Measurements from ENCODE around the gene GTF2H3. TPM values are rescaled to one million over a fixed set of nuclear protein-coding genes. Genes with fewer than 3 reads are reported as not detected.

Gene GTF2H3
- total and polyA plus RNA-seq, 10 of the 15 experiments (the other 5 are each of a cell fraction or from before 2014, with no cell fraction given): 20.6 to 62.9 (median 34.7) TPM

DNA sequence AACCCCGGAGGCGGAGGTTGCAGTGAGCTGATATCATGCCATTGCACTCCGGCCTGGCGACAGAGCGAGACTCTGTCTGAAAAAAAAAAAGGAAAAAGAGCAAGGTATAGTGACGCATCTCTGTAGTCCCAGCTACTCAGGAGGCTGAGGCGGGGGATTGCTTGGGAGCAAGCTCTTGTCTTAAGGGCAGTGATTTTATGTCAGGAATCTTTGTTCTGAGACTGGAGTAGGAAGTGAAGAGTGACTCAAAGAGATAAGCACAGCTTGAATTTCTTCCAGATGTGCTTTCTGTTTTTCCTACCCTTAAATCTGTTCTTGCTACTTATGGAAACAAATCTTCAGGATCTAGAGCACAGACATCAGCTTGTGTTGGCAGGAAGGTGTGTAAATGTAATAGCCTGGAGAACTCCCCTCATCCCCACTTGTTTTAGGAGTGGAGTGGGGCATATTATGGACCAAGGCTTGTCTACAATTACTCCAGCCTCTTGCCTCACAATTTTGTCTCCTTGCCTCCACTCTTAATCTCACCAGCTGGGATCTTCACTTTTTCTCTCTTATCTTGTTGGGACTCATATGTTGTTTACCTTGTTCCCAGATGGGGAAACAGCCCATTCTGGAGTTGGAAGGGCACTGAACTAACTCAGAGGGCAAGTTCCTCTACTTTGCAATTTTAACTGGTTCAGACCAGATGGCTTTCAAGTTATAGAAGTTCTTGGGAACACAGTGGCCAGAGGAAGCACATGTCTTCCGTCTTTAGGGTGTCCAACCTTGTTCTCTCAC lies 41.7 kb upstream of the GTF2H3 start:
- H3K27me3 ChIP-seq (replicated peaks in 1 of 2; ENCODE audit: control insufficient read depth in 2 of 2, insufficient read depth in 2 of 2, low read length in 1 of 2): no peaks in the 10 kb centered on the region
- no peak overlapping the region for H2AFZ ChIP-seq (ENCODE audit: control insufficient read depth, low read depth, low read length)
- no peaks in the 10 kb centered on the region; the same call in 1 of the 2 replicates for H4K20me1 ChIP-seq (ENCODE audit: control insufficient read depth, insufficient read depth)
- DNase-seq (ENCODE audit: low read depth, low spot score): no peak
- ChIA-PET POLR2A (interaction anchor here (0.5 kb wide), 1 partner anchor 120 kb away, joined by 3 read pairs; the partner anchor contains the start of gene ATP6V0A2), RAD21 (ENCODE audit: unreplicated experiment) (no interaction called here), SMC1A (ENCODE audit: uncharacterized antibody, unreplicated experiment) (interaction anchor here (0.6 to 1.5 kb wide), 3 partner anchors 251 to 786 kb away, joined by 3 to 5 read pairs (median 3); no protein-coding TSS in a partner anchor), CTCF (interaction anchor here (1.2 to 1.6 kb wide), 3 partner anchors 10 to 29 kb away, joined by 3 to 8 read pairs (median 4); no protein-coding TSS in a partner anchor)
- H3K9me3 ChIP-seq (replicated peaks; ENCODE audit: control insufficient read depth, insufficient read depth, low read length): no peaks in the 10 kb centered on the region
- H3K4me2 ChIP-seq (ENCODE audit: control insufficient read depth, insufficient read depth): no peak overlapping the region
- WGBS (ENCODE audit: insufficient coverage, insufficient replicate concordance, low lambda C conversion rate, missing lambda C conversion rate): 84% methylated on average over 6 of the region's 8 CpGs
- TF ChIP-seq NR2C2 (IDR thresholded peaks at IDR 0.05; ENCODE audit: borderline replicate concordance, control insufficient read depth, insufficient read length, low read depth): no peak
- TF ChIP-seq NR2C1 (IDR thresholded peaks at IDR 0.05): no peak
- TF ChIP-seq, protein P1, sequence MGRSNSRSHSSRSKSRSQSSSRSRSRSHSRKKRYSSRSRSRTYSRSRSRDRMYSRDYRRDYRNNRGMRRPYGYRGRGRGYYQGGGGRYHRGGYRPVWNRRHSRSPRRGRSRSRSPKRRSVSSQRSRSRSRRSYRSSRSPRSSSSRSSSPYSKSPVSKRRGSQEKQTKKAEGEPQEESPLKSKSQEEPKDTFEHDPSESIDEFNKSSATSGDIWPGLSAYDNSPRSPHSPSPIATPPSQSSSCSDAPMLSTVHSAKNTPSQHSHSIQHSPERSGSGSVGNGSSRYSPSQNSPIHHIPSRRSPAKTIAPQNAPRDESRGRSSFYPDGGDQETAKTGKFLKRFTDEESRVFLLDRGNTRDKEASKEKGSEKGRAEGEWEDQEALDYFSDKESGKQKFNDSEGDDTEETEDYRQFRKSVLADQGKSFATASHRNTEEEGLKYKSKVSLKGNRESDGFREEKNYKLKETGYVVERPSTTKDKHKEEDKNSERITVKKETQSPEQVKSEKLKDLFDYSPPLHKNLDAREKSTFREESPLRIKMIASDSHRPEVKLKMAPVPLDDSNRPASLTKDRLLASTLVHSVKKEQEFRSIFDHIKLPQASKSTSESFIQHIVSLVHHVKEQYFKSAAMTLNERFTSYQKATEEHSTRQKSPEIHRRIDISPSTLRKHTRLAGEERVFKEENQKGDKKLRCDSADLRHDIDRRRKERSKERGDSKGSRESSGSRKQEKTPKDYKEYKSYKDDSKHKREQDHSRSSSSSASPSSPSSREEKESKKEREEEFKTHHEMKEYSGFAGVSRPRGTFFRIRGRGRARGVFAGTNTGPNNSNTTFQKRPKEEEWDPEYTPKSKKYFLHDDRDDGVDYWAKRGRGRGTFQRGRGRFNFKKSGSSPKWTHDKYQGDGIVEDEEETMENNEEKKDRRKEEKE (IDR thresholded peaks at IDR 0.05): no peak
- no peak for TF ChIP-seq RBBP5 (conservative IDR thresholded peaks at IDR 0.05)
- TF ChIP-seq EED (IDR thresholded peaks at IDR 0.05; ENCODE audit: low read depth): no peak
- in situ Hi-C loops (cut with MboI) (no loop called here), intact Hi-C loops (cut with micrococcal nuclease; ENCODE audit: unreplicated experiment) (no loop called here)
- BruUV-seq (replicated peaks): no TSS peak
- peaks cover 3% of the 10 kb centered on the region; the same call in 1 of the 2 replicates for H3K4me1 ChIP-seq (ENCODE audit: control insufficient read depth, insufficient read depth, low read length)
- ATAC-seq: no peak
- H3K9ac ChIP-seq (ENCODE audit: control insufficient read depth, insufficient read depth, low read length): no peak overlapping the region
- H3K79me2 ChIP-seq (ENCODE audit: control insufficient read depth, insufficient read depth, low read length): peaks cover 34% of the 10 kb centered on the region
- no peak overlapping the region for H3K27ac ChIP-seq (ENCODE audit: control insufficient read depth, insufficient read depth)
- no peak overlapping the region for H3K4me3 ChIP-seq
- no peak for FAIRE-seq
- peaks cover 8 to 27% of the 10 kb centered on the region in 2 experiments for H3K36me3 ChIP-seq (ENCODE audit: control insufficient read depth in 2 of 2, insufficient read depth in 2 of 2, low read length in 1 of 2)
